IPS-NIHi11 (cell line): ENCODE results near the gene SNRPD1.
A peak's percentile ranks its signal among the peaks of the same experiment; 100 is the strongest.
"Not testable (repeated sequence)": the region's sequence is repeated elsewhere in the genome, so short reads cannot be mapped to it uniquely, and the experiment has no call there.

Experiments
- DNase-seq: peaks from one replicate; pipeline ENCODE4 v3.0.0; 2012; ENCODE audit warnings: mixed read lengths, low spot score

Gene SNRPD1

GRCh38 chr18:21636769-21637168 is 24.7 kb downstream of the SNRPD1 start:
- no peak for DNase-seq

DNA sequence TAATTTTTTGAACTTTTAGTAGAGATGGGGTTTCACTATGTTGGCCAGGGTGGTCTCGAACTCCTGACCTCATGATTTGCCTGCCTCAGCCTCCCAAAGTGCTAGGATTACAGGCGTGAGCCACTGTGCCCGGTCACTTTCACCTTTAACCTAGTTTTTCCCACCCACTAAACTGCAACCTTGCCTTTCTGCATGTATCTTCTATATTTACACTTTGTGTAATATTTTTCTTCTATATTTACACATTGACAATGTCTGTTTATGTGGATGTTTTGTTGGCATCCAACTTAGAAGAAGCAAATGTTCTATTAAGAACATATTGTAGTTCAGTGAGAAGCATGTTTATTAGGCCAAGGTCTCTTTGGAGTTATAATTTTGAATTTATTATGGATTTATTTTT is 26.7 kb downstream of the SNRPD1 start:
- DNase-seq = no peak

DNA sequence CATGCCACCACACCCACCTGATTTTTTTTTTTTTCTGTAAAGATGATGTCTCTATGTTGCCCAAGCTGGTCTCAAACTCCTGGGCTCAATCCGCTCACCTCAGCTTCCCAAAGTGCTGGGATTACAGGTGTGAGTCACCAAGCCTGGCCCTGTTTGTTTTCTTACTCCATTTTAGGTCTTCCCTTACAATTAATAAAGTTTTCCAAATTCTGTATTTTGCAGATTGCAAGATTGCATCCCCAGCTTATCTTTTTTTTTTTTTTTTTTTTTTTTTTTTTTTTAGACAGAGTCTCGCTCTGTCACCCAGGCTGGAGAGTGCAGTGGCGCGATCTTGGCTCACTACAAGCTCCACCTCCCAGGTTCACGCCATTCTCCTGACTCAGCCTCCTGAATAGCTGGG is 28.3 kb downstream of the SNRPD1 start:
- DNase-seq = not testable (repeated sequence)

- no peak for DNase-seq
These were observed 38.2 kb downstream of the SNRPD1 start for GRCh38 chr18:21650311-21650710.

- DNase-seq = no peak
These were observed 40.0 kb downstream of the SNRPD1 start for GRCh38 chr18:21652073-21652472.

GRCh38 chr18:21653361-21653760 is 41.2 kb downstream of the SNRPD1 start:
- no peak for DNase-seq

- DNase-seq = no peak
These were observed 44.3 kb downstream of the SNRPD1 start for GRCh38 chr18:21656402-21656801.

DNA sequence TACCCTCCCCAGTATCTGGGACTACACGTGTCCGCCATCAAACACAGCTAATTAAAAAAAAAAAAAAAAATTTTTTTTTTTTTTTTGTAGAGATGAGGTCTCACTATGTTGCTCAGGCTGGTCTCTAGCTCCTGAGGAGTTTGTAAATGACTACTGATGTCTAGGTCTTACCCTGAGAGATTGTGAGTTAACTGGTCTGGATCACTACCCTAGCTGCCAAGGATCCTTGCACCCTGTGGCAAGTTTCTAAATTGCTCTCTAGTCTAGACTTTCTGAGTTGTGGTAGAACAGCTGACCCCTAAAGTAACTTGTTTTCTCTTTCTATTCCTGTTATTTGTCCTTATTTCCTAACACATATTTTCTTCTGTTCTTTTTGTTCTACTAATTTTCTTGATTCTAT is 48.0 kb downstream of the SNRPD1 start:
- DNase-seq = no peak

GRCh38 chr18:21662581-21662980 is 50.5 kb downstream of the SNRPD1 start:
- DNase-seq = no peak

DNA sequence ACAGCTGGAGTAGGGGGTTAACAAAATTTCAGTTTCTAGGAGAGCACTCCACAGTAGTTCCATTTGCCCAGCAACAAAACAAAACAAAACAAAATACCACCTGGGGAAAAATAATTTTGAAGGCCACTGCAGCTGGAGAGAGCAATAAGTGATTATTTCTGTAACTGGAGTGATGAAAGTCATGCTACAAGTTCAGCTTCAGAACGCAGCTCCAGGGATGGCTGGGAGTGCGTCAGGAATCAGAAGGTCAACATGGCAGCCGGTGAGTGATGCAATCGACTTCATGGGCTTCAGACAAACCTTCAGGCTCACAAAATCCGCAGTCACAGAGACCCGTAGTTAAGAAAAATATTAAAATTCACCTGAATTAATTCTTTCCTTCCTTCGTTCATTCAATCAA is 51.5 kb downstream of the SNRPD1 start:
- no peak for DNase-seq

GRCh38 chr18:21664069-21664468 is 52.0 kb downstream of the SNRPD1 start:
- DNase-seq = no peak

DNA sequence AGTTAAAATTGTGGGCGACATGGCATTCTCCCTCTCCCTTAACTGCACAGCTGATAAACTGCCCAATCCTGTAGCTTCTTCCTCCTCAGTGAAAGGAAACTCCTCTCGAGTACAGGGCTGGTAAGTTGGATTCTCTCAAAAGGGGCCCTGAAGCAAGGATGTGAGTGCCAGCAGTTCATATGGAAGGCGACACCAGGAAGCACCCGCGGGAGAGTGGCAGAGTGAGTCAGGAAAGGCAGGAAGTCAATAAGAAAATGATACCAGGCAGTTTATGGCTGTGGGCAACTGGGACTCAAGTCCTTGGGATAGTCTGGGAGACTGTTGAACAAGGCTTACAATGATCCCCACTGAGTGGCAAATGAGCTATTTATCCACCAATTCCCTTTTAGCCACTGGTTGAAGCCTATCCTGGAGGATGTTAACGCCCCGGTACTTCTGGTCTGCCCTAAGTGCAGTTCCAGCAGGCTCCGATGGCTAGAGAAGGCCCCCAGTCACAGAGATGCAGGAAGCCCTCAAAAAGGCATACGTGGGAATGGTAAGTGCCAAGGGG is 57.7 kb downstream of the SNRPD1 start:
- DNase-seq = no peak

DNA sequence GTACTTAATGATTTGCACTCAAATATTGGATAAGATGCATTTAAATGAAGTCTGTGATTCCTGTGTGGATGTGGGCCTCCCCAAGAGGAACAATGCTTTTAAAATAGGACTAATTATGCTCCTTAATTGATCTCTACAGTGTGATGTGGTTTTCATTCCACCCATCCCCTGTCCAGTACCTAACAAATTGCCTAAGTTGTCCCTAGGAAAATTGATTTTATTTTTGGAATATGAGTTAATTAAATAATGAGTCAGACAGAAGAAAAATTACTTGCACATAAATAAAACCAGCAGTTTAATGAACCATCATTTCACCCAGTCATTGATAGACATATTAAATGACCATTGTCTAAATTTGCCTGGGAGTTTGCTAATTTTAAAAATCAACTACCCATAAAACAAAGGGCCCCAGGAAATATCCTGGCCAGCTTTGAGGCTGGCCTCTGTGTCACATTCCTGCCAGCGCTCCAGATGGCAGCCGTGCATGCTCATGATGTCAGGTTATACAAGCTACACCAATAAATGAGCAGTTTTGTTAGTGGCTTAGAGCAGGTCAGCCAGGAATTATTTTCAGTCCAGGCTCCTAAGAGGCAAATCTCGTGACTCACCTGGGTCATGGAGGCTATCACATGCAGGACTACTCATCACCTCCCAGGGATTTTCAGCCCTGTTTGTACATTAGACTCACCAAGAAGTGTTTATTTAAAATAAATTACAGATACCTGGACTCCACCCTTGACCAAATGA is 60.6 kb downstream of the SNRPD1 start:
- DNase-seq = peak; percentile 18

GRCh38 chr18:21675354-21675753 is 63.2 kb downstream of the SNRPD1 start:
- not testable (repeated sequence) for DNase-seq

DNA sequence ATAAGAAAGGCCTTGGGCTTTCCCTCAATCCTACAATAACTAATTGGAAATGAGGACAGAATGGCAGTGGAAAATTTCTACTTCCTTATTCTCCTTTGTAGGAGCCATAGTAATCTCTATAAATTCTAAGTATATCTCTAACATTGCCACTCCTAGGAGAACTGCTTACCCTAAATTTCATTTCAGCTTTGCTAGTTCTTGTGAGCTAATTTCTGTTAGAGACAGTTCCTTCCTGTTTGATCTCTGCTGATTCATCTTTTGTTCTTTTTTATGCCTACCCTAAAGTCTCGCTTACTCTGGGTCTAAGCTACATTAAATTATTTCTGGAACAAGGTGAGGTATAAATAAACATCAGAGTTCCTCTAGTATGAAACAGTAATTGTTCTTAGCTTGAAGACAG is 66.7 kb downstream of the SNRPD1 start:
- no peak for DNase-seq

DNA sequence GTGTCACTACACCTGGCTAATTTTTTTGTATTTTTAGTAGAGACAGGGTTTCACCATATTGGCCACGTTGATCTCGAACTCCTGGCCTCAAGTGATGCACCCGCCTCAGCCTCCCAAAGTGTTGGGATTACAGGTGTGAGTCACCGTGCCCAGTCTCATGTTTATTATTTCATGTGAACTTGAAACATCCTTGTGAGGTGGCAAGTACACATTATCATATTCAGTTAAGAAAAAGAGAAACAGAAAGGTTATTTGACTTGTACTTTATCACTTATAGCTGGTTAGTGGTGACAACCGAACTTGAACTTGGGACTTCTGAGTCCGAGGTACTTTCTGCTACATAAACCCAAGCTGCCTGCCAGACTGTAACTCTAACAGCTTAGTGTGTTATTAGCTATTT is 68.0 kb downstream of the SNRPD1 start:
- DNase-seq = no peak

GRCh38 chr18:21682371-21683051 is 70.4 kb downstream of the SNRPD1 start:
- peak; percentile 15 for DNase-seq
